Measurements from ENCODE around the gene PACS2.

Gene PACS2

DNA sequence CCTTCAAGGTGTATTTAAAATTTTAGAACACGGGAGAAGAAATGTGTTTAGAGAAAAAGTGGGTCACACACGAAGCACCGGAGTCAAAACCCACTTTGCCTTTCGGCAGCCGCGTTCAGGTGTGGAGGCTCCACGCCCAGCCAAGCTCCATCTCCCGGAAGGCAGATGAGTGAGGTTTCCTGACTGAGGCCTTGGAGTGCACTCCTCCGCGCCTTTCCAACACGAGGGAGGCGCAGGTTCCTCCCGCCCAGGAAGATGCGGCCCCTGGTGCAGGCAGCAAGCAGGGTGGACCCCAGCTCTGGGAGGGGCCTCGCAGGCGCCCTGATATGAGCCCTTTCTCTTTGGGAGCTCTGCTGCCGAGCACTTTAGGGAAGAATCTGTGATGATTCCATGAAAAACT, 127.6 kb downstream of the PACS2 start:
- ChIA-PET POLR2A (ENCODE audit: low non-redundant PET) (no interaction called here), CTCF (interaction anchor here (0.5 kb wide), 1 partner anchor 356 kb away, joined by 3 read pairs; no protein-coding TSS in a partner anchor)
- no peak for DNase-seq (ENCODE audit: low spot score)
- peak overlapping the region; percentile 27; the same call in 1 of the 2 replicates for H3K27ac ChIP-seq
- TF ChIP-seq, protein P1, sequence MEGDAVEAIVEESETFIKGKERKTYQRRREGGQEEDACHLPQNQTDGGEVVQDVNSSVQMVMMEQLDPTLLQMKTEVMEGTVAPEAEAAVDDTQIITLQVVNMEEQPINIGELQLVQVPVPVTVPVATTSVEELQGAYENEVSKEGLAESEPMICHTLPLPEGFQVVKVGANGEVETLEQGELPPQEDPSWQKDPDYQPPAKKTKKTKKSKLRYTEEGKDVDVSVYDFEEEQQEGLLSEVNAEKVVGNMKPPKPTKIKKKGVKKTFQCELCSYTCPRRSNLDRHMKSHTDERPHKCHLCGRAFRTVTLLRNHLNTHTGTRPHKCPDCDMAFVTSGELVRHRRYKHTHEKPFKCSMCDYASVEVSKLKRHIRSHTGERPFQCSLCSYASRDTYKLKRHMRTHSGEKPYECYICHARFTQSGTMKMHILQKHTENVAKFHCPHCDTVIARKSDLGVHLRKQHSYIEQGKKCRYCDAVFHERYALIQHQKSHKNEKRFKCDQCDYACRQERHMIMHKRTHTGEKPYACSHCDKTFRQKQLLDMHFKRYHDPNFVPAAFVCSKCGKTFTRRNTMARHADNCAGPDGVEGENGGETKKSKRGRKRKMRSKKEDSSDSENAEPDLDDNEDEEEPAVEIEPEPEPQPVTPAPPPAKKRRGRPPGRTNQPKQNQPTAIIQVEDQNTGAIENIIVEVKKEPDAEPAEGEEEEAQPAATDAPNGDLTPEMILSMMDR (conservative IDR thresholded peaks at IDR 0.05; ENCODE audit: low read depth), result no peak

DNA sequence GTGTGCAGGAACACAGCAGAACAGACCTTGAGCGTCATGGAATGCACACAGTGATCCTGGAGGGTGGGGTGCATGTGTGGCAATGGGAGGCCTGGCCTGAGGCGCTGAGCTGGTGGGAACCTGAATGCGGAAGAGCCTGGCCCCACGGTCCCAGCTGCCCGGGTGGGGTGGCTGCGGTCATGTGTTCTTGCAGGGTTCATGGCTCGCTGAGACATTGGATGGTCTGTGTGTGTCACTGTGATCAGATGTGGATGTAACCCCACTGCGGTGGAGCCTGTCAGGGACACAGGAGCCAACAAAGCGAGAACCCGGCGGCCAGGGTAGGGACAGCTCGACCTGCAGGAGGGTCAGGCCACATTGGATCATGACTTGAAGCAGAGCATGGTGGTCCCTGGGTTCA, 128.3 kb downstream of the PACS2 start:
- TF ChIP-seq, protein P1 (conservative IDR thresholded peaks at IDR 0.05; ENCODE audit: low read depth), result no peak
- H3K27ac ChIP-seq, result peak overlapping the region; percentile 37
- ChIA-PET POLR2A (ENCODE audit: low non-redundant PET) (no interaction called here), CTCF (interaction anchor here (0.5 kb wide), 1 partner anchor 355 kb away, joined by 3 read pairs; no protein-coding TSS in a partner anchor)
- DNase-seq (ENCODE audit: low spot score), result no peak

DNA sequence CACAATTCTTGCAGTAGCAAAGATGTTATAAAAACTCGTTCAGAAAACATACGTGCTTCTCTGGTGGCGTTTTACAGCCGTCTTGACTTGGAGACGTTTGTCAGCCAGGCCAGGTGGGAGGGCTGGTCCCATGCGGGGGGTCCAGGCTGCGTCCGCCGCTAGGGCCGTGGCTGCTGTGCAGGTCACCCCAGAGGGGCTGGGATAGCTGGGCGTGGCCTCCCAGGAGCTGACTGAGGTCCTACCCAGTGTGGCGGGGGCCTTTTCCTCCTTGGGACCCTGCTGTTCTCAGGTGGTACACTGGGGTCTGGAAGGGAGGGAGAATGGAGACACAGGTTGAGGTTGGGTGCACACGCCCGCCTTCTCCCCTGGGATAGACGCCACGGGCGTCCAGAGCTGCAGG, 130.3 kb downstream of the PACS2 start:
- no peak for DNase-seq (ENCODE audit: low spot score)
- TF ChIP-seq, protein P1 (conservative IDR thresholded peaks at IDR 0.05; ENCODE audit: low read depth), result no peak
- ChIA-PET POLR2A (ENCODE audit: low non-redundant PET) (no interaction called here), CTCF (interaction anchor here (0.9 kb wide), 1 partner anchor 124 kb away, joined by 3 read pairs; no protein-coding TSS in a partner anchor)
- H3K27ac ChIP-seq, result peak overlapping the region; percentile 35

DNA sequence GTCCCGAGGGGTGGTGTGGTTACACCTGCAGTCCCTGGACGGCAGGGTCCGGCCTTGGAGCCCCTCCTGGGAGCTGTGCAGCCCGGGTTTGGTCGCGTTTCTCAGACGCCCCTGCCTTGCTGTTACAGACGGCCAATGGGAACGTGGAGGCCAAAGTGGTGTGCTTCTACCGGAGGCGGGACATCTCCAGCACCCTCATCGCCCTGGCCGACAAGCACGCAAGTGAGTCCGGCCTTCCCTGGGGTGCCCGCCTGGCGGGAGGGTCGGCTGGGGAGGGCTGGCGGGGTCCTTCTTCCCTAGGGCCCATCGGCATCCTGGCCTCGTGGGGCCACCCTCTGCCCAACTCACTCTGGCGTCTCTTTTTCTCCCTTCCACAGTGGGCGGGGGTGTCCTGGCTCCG, 130.7 kb downstream of the PACS2 start:
- ChIA-PET POLR2A (ENCODE audit: low non-redundant PET) (no interaction called here), CTCF (interaction anchor here (0.9 kb wide), 1 partner anchor 125 kb away, joined by 3 read pairs; no protein-coding TSS in a partner anchor)
- no peak for DNase-seq (ENCODE audit: low spot score)
- H3K27ac ChIP-seq, result peak overlapping the region; percentile 35; the same call in 1 of the 2 replicates
- TF ChIP-seq, protein P1 (conservative IDR thresholded peaks at IDR 0.05; ENCODE audit: low read depth), result no peak

DNA sequence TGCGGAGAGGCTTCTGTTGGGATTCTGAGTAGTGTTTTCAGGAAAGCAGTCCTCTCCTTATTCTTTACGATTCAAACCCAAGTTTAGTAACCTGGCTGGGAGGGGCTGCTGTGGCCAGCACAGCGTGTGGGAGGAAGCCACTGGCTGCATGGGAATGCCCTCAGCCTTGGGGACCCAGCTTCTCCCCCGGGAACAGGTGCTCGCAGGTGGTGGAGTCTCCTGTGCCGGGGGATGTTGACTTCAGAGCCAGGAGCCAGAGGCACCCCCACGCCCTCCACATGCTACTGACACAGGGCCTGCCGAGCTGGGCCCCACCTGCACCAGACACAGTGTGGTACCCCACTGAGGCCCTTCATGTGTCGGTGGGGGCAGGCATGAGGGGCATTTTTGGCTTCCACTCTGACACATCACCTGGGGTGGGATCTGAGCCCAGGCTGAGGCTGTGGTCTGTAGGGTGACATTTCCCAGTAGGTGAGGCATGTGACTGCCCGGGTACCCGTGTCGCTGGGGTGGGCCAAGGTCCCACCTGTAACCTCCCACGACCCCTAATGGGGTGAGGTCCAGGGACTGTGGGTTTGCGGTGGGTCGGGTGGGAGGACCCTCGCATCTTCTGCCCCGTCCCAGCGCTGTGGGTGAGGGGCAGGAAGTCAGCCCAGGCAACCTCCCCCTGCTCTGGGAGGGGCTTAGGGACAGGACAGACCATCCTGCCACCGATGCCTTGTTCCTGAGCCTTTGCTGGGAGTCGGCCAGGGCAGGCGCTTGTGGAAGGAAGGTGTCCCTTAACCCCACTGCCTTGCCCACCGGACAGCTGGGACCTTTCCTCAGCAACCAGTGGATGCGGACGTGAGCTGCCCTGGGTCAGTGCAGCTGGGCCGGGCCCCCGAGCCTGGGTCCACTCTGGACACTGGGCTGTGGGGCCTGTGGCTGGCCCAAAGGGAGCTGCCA, 131.6 kb downstream of the PACS2 start:
- ChIA-PET POLR2A (ENCODE audit: low non-redundant PET) (no interaction called here), CTCF (interaction anchor here (1.2 kb wide), 1 partner anchor 44 kb away, joined by 5 read pairs; no protein-coding TSS in a partner anchor)
- peak overlapping the region; percentile 56 for H3K27ac ChIP-seq
- no peak for DNase-seq (ENCODE audit: low spot score)
- TF ChIP-seq, protein P1 (conservative IDR thresholded peaks at IDR 0.05; ENCODE audit: low read depth), result no peak

DNA sequence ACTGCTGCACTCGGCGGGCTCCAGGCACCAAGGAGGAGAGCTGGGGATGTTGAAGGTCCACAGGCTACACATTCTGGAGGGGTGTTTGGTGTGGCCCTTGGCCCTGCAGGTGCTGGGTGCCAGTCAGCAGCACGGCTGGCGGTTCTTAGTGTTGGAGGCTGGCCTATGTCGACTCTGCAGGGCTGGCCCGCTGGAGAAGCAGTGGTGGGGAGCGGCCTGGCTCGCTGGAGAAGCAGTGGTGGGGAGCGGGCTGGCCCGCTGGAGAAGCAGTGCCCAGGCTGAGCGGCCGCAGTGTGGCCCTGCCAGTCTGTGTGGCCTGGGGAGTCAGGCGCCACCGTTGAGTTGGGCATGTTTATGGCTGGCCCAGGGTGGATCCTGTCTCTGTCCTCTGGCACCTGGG, 132.4 kb downstream of the PACS2 start:
- CTCF ChIA-PET, result interaction anchor here (1.2 kb wide), 1 partner anchor 43 kb away, joined by 5 read pairs; no protein-coding TSS in a partner anchor
- DNase-seq (ENCODE audit: low spot score), result no peak
- TF ChIP-seq, protein P1 (conservative IDR thresholded peaks at IDR 0.05; ENCODE audit: low read depth), result no peak
- H3K27ac ChIP-seq, result peak overlapping the region; percentile 56
- POLR2A ChIA-PET (ENCODE audit: low non-redundant PET), result no interaction called here
